ENCODE data around the gene RUNDC1. TPM values are rescaled to one million over a fixed set of nuclear protein-coding genes. Genes with fewer than 3 reads are reported as not detected.

Gene RUNDC1
- total RNA-seq, 2 experiments from 2014 or later = 16.2 to 16.8 TPM

GRCh38 chr17:43033948-43034881, 53.9 kb downstream of the RUNDC1 start:
- H3K27ac Mint-ChIP-seq = no peak overlapping the region
- no peaks in the 10 kb centered on the region for H3K9me3 Mint-ChIP-seq (ENCODE audit: insufficient read depth)
- ATAC-seq (no peak), DNase-seq (no peak)
- ChIA-PET POLR2A (interaction anchor here (0.6 to 1.0 kb wide), 2 partner anchors 12 to 282 kb away, joined by 3 read pairs; partner anchors contain the start of gene VAT1), CTCF (no interaction called here)
- no peaks in the 10 kb centered on the region for H3K27me3 Mint-ChIP-seq (ENCODE audit: low read depth)
- H3K36me3 Mint-ChIP-seq (ENCODE audit: low read depth) = no peaks in the 10 kb centered on the region
- no peak overlapping the region for H3K4me3 Mint-ChIP-seq
- H3K4me1 Mint-ChIP-seq (ENCODE audit: low read depth) = no peaks in the 10 kb centered on the region

- CTCF ChIA-PET = no interaction called here
- H3K36me3 Mint-ChIP-seq (ENCODE audit: low read depth) = no peaks in the 10 kb centered on the region
- ATAC-seq = no peak
- DNase-seq = no peak
- no peaks in the 10 kb centered on the region for H3K27me3 Mint-ChIP-seq (ENCODE audit: low read depth)
- H3K4me3 Mint-ChIP-seq = no peak overlapping the region
- POLR2A ChIA-PET = interaction anchor here (0.6 kb wide), 1 partner anchor 281 kb away, joined by 3 read pairs; no protein-coding TSS in a partner anchor
- no peaks in the 10 kb centered on the region for H3K9me3 Mint-ChIP-seq (ENCODE audit: insufficient read depth)
- no peaks in the 10 kb centered on the region for H3K4me1 Mint-ChIP-seq (ENCODE audit: low read depth)
- H3K27ac Mint-ChIP-seq = no peak overlapping the region
Observed at GRCh38 chr17:43034894-43035293, 54.5 kb downstream of the RUNDC1 start.

- ATAC-seq (no peak), DNase-seq (no peak)
- CTCF ChIA-PET = no interaction called here
- peaks cover 7% of the 10 kb centered on the region for H3K36me3 Mint-ChIP-seq (ENCODE audit: low read depth)
- no peak overlapping the region for H3K4me3 Mint-ChIP-seq
- H3K9me3 Mint-ChIP-seq (ENCODE audit: insufficient read depth) = no peaks in the 10 kb centered on the region
- POLR2A ChIA-PET = no interaction called here
- no peaks in the 10 kb centered on the region for H3K4me1 Mint-ChIP-seq (ENCODE audit: low read depth)
- H3K27me3 Mint-ChIP-seq (ENCODE audit: low read depth) = no peaks in the 10 kb centered on the region
- no peak overlapping the region for H3K27ac Mint-ChIP-seq
Observed at GRCh38 chr17:43039646-43040045, 59.3 kb downstream of the RUNDC1 start.

GRCh38 chr17:43040655-43041054, 60.3 kb downstream of the RUNDC1 start:
- H3K27me3 Mint-ChIP-seq (ENCODE audit: low read depth) = no peaks in the 10 kb centered on the region
- POLR2A ChIA-PET = no interaction called here
- no peak overlapping the region for H3K27ac Mint-ChIP-seq
- no peaks in the 10 kb centered on the region for H3K4me1 Mint-ChIP-seq (ENCODE audit: low read depth)
- H3K4me3 Mint-ChIP-seq = no peak overlapping the region
- H3K36me3 Mint-ChIP-seq (ENCODE audit: low read depth) = peaks cover 14% of the 10 kb centered on the region
- H3K9me3 Mint-ChIP-seq (ENCODE audit: insufficient read depth) = no peaks in the 10 kb centered on the region
- DNase-seq (no peak), ATAC-seq (no peak)
- CTCF ChIA-PET = no interaction called here

GRCh38 chr17:43042025-43042628, 61.8 kb downstream of the RUNDC1 start:
- H3K4me3 Mint-ChIP-seq = no peak overlapping the region
- no peaks in the 10 kb centered on the region for H3K9me3 Mint-ChIP-seq (ENCODE audit: insufficient read depth)
- POLR2A ChIA-PET = interaction anchor here (0.7 to 1.6 kb wide), 2 partner anchors 58 to 274 kb away, joined by 3 read pairs; no protein-coding TSS in a partner anchor
- DNase-seq (no peak), ATAC-seq (no peak)
- no peaks in the 10 kb centered on the region for H3K27me3 Mint-ChIP-seq (ENCODE audit: low read depth)
- CTCF ChIA-PET = no interaction called here
- H3K36me3 Mint-ChIP-seq (ENCODE audit: low read depth) = peaks cover 17% of the 10 kb centered on the region
- no peak overlapping the region for H3K27ac Mint-ChIP-seq
- H3K4me1 Mint-ChIP-seq (ENCODE audit: low read depth) = no peaks in the 10 kb centered on the region

Other genes starting within 250 kb of the RUNDC1 start
- gene EZH1, start 235.5 kb upstream of the RUNDC1 start, total RNA-seq = 10 to 100 TPM; 32.4 to 37.7 TPM
- not detected for gene RAMP2, start 219.3 kb upstream of the RUNDC1 start, total RNA-seq
- 10 to 100 TPM; 67.8 to 70.5 TPM for gene VPS25, start 207.1 kb upstream of the RUNDC1 start, total RNA-seq
- under 1 TPM; 0.37 to 0.66 TPM for gene WNK4, start 200.0 kb upstream of the RUNDC1 start, total RNA-seq
- gene COA3, start 181.9 kb upstream of the RUNDC1 start, total RNA-seq = 10 to 100 TPM; 41.4 to 41.5 TPM
- not detected for gene CNTD1, start 181.7 kb upstream of the RUNDC1 start, total RNA-seq
- gene BECN1, start 156.3 kb upstream of the RUNDC1 start, total RNA-seq = 10 to 100 TPM; 86.7 to 89.7 TPM
- gene PSME3, start 147.2 kb upstream of the RUNDC1 start, total RNA-seq = 100 to 1,000 TPM; 141 to 145 TPM
- gene AOC2, start 136.0 kb upstream of the RUNDC1 start, total RNA-seq = 1 to 10 TPM; 2.0 to 2.1 TPM
- 1 to 10 TPM; 1.0 to 1.4 TPM for gene AOC3, start 129.4 kb upstream of the RUNDC1 start, total RNA-seq
- not detected for gene G6PC1, start 79.8 kb upstream of the RUNDC1 start, total RNA-seq
- 10 to 100 TPM; 37.6 to 38.3 TPM for gene AARSD1, start 16.1 kb upstream of the RUNDC1 start, total RNA-seq
- gene PTGES3L, start 485 bp upstream of the RUNDC1 start, total RNA-seq = under 1 TPM; 0.37 to 0.86 TPM
- gene RPL27, start 17.9 kb downstream of the RUNDC1 start, total RNA-seq = 100 to 1,000 TPM; 949 to 980 TPM
- 100 to 1,000 TPM; 107 to 110 TPM for gene IFI35, start 26.2 kb downstream of the RUNDC1 start, total RNA-seq
- 10 to 100 TPM; 14.6 to 19.2 TPM for gene VAT1, start 41.8 kb downstream of the RUNDC1 start, total RNA-seq
- gene RND2, start 44.7 kb downstream of the RUNDC1 start, total RNA-seq = not detected
- 10 to 100 TPM; 77.2 to 85.3 TPM for gene BRCA1, start 144.8 kb downstream of the RUNDC1 start, total RNA-seq
- 10 to 100 TPM; 40.9 to 41.3 TPM for gene NBR1, start 190.6 kb downstream of the RUNDC1 start, total RNA-seq
- 10 to 100 TPM; 10.1 to 12.4 TPM for gene TMEM106A, start 231.3 kb downstream of the RUNDC1 start, total RNA-seq
- gene CCDC200, start 248.1 kb downstream of the RUNDC1 start, total RNA-seq = not detected